Immature natural killer cell (primary cell): ENCODE measurements around the gene PHKA2. TPM values are rescaled to one million over a fixed set of nuclear protein-coding genes. Genes with fewer than 3 reads are reported as not detected.
"Not testable (repeated sequence)": the region's sequence is repeated elsewhere in the genome, so short reads cannot be mapped to it uniquely, and the experiment has no call there.

Source experiments
- DNase-seq, 3 donors: peaks; one replicate each; pipeline ENCODE4 v3.0.0; 2022; ENCODE audit warnings: mixed read lengths in 1 of 3
- H3K27ac Mint-ChIP-seq, 6 donors: one replicate each; pipeline ENCODE4 v1.8.0; 2020; ENCODE audit warnings: mixed read lengths in 6 of 6, mild to moderate bottlenecking in 5 of 6, inconsistent platforms in 4 of 6, moderate library complexity in 3 of 6
- H3K27me3 Mint-ChIP-seq, 3 donors: one replicate each; pipeline ENCODE4 v1.8.0; 2020 to 2021; ENCODE audit warnings: low read depth in 3 of 3, mild to moderate bottlenecking in 3 of 3, mixed read lengths in 3 of 3, moderate library complexity in 3 of 3, inconsistent platforms in 1 of 3
- H3K36me3 Mint-ChIP-seq, 3 donors: one replicate each; pipeline ENCODE4 v1.8.0; 2020; ENCODE audit warnings: mixed read lengths in 3 of 3, inconsistent platforms in 2 of 3, mild to moderate bottlenecking in 2 of 3
- H3K4me1 Mint-ChIP-seq, 2 donors: one replicate each; pipeline ENCODE4 v1.8.0; 2020; ENCODE audit warnings: inconsistent platforms in 2 of 2, mild to moderate bottlenecking in 2 of 2, mixed read lengths in 2 of 2, moderate library complexity in 1 of 2
- H3K4me3 Mint-ChIP-seq, 5 donors: one replicate each; pipeline ENCODE4 v1.8.0; 2020; ENCODE audit warnings: mild to moderate bottlenecking in 5 of 5, mixed read lengths in 5 of 5, inconsistent platforms in 3 of 5, moderate library complexity in 3 of 5
- H3K9me3 Mint-ChIP-seq, 6 donors: one replicate each; pipeline ENCODE4 v1.8.0; 2020; ENCODE audit warnings: mild to moderate bottlenecking in 6 of 6, mixed read lengths in 6 of 6, inconsistent platforms in 4 of 6, moderate library complexity in 3 of 6
- polyA plus RNA-seq, 3 donors: library from polyadenylated mRNA; unstranded; fragments of 300-500 nt; fragmentation: Illumina TruSeq; gene quantifications; one replicate each; pipeline ENCODE4 v1.2.3, GENCODE V29; 2021

PHKA2 gene
- polyA plus RNA-seq, 3 donors from 2014 or later = 4.4 to 11.2 (median 6.2) TPM

GRCh38 chrX:18994713-18995112 lies 10.8 kb upstream of the PHKA2 start:
- H3K27ac Mint-ChIP-seq = no peak overlapping the region
- no peaks in the 10 kb centered on the region for H3K36me3 Mint-ChIP-seq
- DNase-seq = no peak
- H3K9me3 Mint-ChIP-seq = no peaks in the 10 kb centered on the region
- no peaks in the 10 kb centered on the region for H3K4me1 Mint-ChIP-seq
- H3K4me3 Mint-ChIP-seq = no peak overlapping the region
- peaks cover 0 to 6% (median 0%) of the 10 kb centered on the region in 3 donors for H3K27me3 Mint-ChIP-seq

- Mint-ChIP-seq H3K27me3 (peaks cover 0 to 6% (median 0%) of the 10 kb centered on the region in 3 donors), H3K4me1 (no peaks in the 10 kb centered on the region), H3K36me3 (no peaks in the 10 kb centered on the region), H3K27ac (no peak overlapping the region), H3K4me3 (no peak overlapping the region), H3K9me3 (no peaks in the 10 kb centered on the region)
- DNase-seq = no peak
Observed at GRCh38 chrX:18992829-18993228, 8.9 kb upstream of the PHKA2 start.

GRCh38 chrX:18985186-18985435 lies 1.2 kb upstream of the PHKA2 start:
- no peak for DNase-seq
- Mint-ChIP-seq H3K27ac (peak overlapping the region; percentile 82 to 94 (median 92)), H3K4me1 (peaks cover 12 to 22% of the 10 kb centered on the region in 2 donors), H3K27me3 (peaks cover 5 to 7% (median 6%) of the 10 kb centered on the region in 3 donors), H3K4me3 (peak overlapping the region; percentile 81 to 91 (median 83)), H3K36me3 (no peaks in the 10 kb centered on the region), H3K9me3 (peaks cover 0 to 2% (median 0%) of the 10 kb centered on the region in 6 donors)

DNA sequence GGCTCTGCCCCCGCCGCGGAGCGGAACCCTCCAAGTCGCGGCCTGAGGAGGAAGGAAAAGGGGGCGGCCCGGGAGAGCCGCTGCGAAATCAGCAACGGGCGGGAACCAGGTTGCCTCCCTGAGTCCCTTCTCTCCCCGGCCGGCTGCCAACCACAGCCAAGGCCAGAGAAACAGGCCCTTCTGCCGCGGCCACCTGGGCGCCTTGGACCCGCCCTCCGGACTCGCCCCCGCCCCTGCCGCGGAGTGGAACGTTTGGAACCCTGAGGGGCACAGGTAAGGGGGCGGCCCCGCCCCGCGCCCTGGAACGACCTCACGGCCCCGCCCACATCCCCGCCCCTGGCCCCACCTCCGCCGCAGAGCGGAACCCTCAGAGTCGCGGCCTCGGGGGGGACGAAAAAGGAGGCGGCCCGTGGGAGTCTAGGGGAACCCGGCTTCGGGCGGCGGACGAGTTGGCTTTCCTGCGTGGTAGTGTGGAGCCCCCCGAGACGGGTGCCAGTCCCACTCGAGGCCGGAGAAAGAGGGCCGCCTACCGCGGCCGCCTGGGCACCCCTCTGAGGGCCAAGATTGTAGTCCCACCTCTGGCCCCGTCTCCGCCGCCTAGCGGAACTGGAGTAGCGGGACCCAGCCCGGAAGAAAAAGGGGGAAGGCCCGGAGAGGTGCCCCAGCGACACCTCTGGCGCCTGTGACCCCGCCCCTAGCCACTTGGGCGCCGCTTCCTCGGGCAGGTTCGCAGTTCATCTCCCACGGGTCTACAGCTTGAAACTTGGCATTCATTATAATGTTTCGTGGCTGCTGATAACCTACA lies 669 bp upstream of the PHKA2 start:
- DNase-seq = peak; percentile 84 to 88 (median 88)
- Mint-ChIP-seq H3K27ac (peak overlapping the region; percentile 82 to 94 (median 92)), H3K27me3 (peaks cover 5 to 7% (median 6%) of the 10 kb centered on the region in 3 donors), H3K9me3 (peaks cover 0 to 2% (median 0%) of the 10 kb centered on the region in 6 donors), H3K4me3 (peak overlapping the region; percentile 81 to 91 (median 83)), H3K4me1 (peaks cover 12 to 22% of the 10 kb centered on the region in 2 donors), H3K36me3 (no peaks in the 10 kb centered on the region)

DNA sequence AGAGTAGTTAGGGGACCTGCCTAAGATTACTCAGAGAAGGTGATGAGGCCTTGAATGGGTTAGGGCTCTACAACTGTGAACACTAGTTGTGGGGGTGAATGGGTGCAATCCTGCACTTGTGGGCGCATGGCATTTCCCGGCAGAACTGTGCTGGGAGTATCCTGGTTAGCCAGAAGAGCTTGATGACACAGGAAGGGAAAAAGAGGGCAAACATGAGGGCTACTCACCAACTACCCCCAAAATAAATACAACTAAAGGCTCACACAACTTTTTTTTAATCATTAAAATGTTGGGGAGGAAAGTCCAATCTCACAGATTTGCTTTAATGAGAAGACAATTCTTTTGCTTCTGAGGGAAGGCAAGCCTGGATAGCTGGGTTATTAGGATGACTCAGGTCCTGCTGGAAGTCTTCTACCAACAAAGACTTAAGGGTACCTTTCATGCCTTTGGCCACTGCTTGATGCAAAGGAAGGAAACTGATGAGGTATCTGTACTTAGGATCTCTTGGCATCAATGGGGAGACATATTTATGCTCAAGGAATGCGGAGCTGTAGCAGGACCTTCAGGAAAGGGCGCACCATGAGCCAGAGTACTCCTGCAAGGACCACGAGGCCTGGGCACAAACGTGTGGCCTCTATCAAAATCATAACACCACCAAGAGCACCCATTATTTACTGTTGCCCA lies 2.6 kb downstream of the PHKA2 start:
- Mint-ChIP-seq H3K4me1 (peaks cover 12 to 22% of the 10 kb centered on the region in 2 donors), H3K4me3 (no peak overlapping the region), H3K27me3 (peaks cover 5 to 9% (median 6%) of the 10 kb centered on the region in 3 donors), H3K36me3 (peaks cover 0 to 3% (median 0%) of the 10 kb centered on the region in 3 donors), H3K9me3 (peaks cover 0 to 2% (median 0%) of the 10 kb centered on the region in 6 donors), H3K27ac (no peak overlapping the region)
- no peak for DNase-seq

DNA sequence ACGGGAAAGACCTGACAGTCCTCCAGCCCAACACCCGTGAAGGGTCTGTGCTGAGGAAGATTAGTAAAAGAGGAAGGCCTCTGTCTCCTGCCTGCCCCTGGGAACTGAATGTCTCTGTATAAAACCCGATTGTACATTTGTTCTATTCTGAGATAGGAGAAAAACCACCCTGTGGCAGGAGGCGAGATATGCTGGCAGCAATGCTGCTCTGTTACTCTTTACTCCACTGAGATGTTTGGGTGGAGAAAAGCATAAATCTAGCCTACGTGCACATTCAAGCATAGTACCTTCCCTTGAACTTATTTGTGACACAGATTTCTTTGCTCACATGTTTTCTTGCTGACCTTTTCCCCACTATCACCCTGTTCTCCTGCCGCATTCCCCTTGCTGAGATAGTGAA lies 3.7 kb downstream of the PHKA2 start:
- H3K4me3 Mint-ChIP-seq, H3K27ac Mint-ChIP-seq, H3K36me3 Mint-ChIP-seq, H3K27me3 Mint-ChIP-seq, H3K9me3 Mint-ChIP-seq, DNase-seq: not testable (repeated sequence)
- peaks cover 11 to 16% of the 10 kb centered on the region in 2 donors for H3K4me1 Mint-ChIP-seq

- H3K36me3 Mint-ChIP-seq = peaks cover 0 to 3% (median 3%) of the 10 kb centered on the region in 3 donors
- H3K9me3 Mint-ChIP-seq = peaks cover 0 to 2% (median 0%) of the 10 kb centered on the region in 6 donors
- H3K27ac Mint-ChIP-seq = no peak overlapping the region
- no peak for DNase-seq
- no peaks in the 10 kb centered on the region for H3K4me1 Mint-ChIP-seq
- H3K27me3 Mint-ChIP-seq = peaks cover 2 to 7% (median 4%) of the 10 kb centered on the region in 3 donors
- H3K4me3 Mint-ChIP-seq = no peak overlapping the region
Observed at GRCh38 chrX:18974993-18975392, 8.9 kb downstream of the PHKA2 start.

DNA sequence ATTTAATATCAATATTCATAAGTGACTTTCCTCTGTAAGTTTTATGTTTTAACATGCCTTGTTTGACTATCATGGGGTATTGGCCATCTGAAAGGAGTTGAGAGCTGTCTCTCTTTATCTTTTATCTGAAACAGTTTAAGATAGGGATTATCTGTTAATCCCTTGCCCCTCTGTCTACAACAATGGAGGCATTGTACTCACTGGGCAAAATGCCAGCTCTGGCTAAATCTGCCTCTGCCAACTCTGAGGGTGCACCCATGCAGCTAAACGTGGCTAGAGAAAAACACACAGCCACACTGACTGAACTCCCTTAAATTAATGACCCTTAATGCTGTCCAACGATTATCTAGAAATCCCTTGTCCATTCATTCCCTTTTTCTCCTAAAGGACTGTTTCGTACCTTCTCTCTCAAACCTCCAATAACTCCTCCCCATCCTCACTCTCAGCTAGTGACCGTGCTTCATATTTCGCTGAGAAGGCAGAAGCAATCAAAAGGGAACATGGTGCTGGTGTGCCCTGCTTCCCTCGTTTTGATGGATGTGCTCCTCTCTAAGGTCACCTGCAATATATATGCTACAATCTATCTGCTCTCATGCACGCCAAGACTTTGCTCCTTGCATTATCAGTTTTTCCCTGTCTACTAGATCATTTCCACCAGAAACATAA lies 10.3 kb downstream of the PHKA2 start:
- H3K4me3 Mint-ChIP-seq = no peak overlapping the region
- H3K27ac Mint-ChIP-seq = no peak overlapping the region

GRCh38 chrX:18971506-18971905 lies 12.4 kb downstream of the PHKA2 start:
- H3K4me3 Mint-ChIP-seq = no peak overlapping the region
- no peaks in the 10 kb centered on the region for H3K4me1 Mint-ChIP-seq
- H3K9me3 Mint-ChIP-seq = peaks cover 0 to 2% (median 0%) of the 10 kb centered on the region in 6 donors
- peaks cover 0 to 3% (median 0%) of the 10 kb centered on the region in 3 donors for H3K36me3 Mint-ChIP-seq
- DNase-seq = no peak
- H3K27me3 Mint-ChIP-seq = peaks cover 2 to 7% (median 2%) of the 10 kb centered on the region in 3 donors
- no peak overlapping the region for H3K27ac Mint-ChIP-seq

More for the DNA sequence above, 10.3 kb downstream of the PHKA2 start:
- H3K27me3 Mint-ChIP-seq = peaks cover 2 to 7% (median 2%) of the 10 kb centered on the region in 3 donors
- H3K9me3 Mint-ChIP-seq = peaks cover 0 to 2% (median 0%) of the 10 kb centered on the region in 6 donors
- H3K36me3 Mint-ChIP-seq = peaks cover 0 to 3% (median 0%) of the 10 kb centered on the region in 3 donors
- H3K4me1 Mint-ChIP-seq = no peaks in the 10 kb centered on the region
- DNase-seq = no peak

GRCh38 chrX:18970465-18970864 lies 13.4 kb downstream of the PHKA2 start:
- no peak for DNase-seq
- H3K36me3 Mint-ChIP-seq = peaks cover 0 to under 1% (median 0%) of the 10 kb centered on the region in 3 donors
- H3K27me3 Mint-ChIP-seq = peaks cover 2 to 4% (median 2%) of the 10 kb centered on the region in 3 donors
- H3K9me3 Mint-ChIP-seq = peaks cover 0 to 2% (median 0%) of the 10 kb centered on the region in 6 donors
- H3K27ac Mint-ChIP-seq = no peak overlapping the region
- no peaks in the 10 kb centered on the region for H3K4me1 Mint-ChIP-seq
- H3K4me3 Mint-ChIP-seq = no peak overlapping the region

GRCh38 chrX:18966624-18967023 lies 17.3 kb downstream of the PHKA2 start:
- no peak overlapping the region for H3K4me3 Mint-ChIP-seq
- DNase-seq = no peak
- H3K4me1 Mint-ChIP-seq = peaks cover 17% of the 10 kb centered on the region in 2 donors
- peaks cover 0 to 4% (median 2%) of the 10 kb centered on the region in 3 donors for H3K27me3 Mint-ChIP-seq
- H3K27ac Mint-ChIP-seq = no peak overlapping the region
- H3K36me3 Mint-ChIP-seq = no peaks in the 10 kb centered on the region
- H3K9me3 Mint-ChIP-seq = peaks cover 0 to 2% (median 0%) of the 10 kb centered on the region in 6 donors

GRCh38 chrX:18964901-18965300 lies 19.0 kb downstream of the PHKA2 start:
- no peak for DNase-seq
- H3K36me3 Mint-ChIP-seq = no peaks in the 10 kb centered on the region
- H3K9me3 Mint-ChIP-seq = no peaks in the 10 kb centered on the region
- no peak overlapping the region for H3K27ac Mint-ChIP-seq
- peaks cover 0 to 4% (median 2%) of the 10 kb centered on the region in 3 donors for H3K27me3 Mint-ChIP-seq
- no peak overlapping the region for H3K4me3 Mint-ChIP-seq
- peaks cover 21 to 28% of the 10 kb centered on the region in 2 donors for H3K4me1 Mint-ChIP-seq

GRCh38 chrX:18964026-18964425 lies 19.9 kb downstream of the PHKA2 start:
- Mint-ChIP-seq H3K27ac (peak overlapping the region in 1 of 6 donors; percentile 4), H3K4me1 (peaks cover 24 to 35% of the 10 kb centered on the region in 2 donors), H3K4me3 (peak overlapping the region in 1 of 5 donors; percentile 38), H3K9me3 (no peaks in the 10 kb centered on the region), H3K27me3 (peaks cover 0 to 4% (median 2%) of the 10 kb centered on the region in 3 donors), H3K36me3 (no peaks in the 10 kb centered on the region)
- no peak for DNase-seq

- no peak overlapping the region for H3K27ac Mint-ChIP-seq
- H3K9me3 Mint-ChIP-seq = no peaks in the 10 kb centered on the region
- peaks cover 0 to 4% (median 2%) of the 10 kb centered on the region in 3 donors for H3K27me3 Mint-ChIP-seq
- DNase-seq = no peak
- no peaks in the 10 kb centered on the region for H3K36me3 Mint-ChIP-seq
- no peak overlapping the region for H3K4me3 Mint-ChIP-seq
- peaks cover 24 to 37% of the 10 kb centered on the region in 2 donors for H3K4me1 Mint-ChIP-seq
Observed at GRCh38 chrX:18962329-18962728, 21.6 kb downstream of the PHKA2 start.
